MCF 10A (cell line): ENCODE data around the gene EPN2. TPM values are rescaled to one million over a fixed set of nuclear protein-coding genes. Genes with fewer than 3 reads are reported as not detected.

ENCODE experiments used
- BruUV-seq: library from RNA; stranded (reverse); fragments of 400-500 nt; replicated peaks from 2 replicates; lab custom pipeline; 2021; lab: Mats Ljungman, UMichigan
- CTCF ChIA-PET: fragments of 300-600 bp; sonication (Branson Sonifier 250); formaldehyde crosslinking; extraction: SDS; loops from one replicate; lab custom pipeline; 2021; ENCODE audit warnings: antibody characterized with exemption, inconsistent platforms; lab: Yijun Ruan, JAX
- POLR2A ChIA-PET: fragments of 300-600, 350-650 bp; sonication (Branson Sonifier 250); formaldehyde crosslinking; extraction: SDS; loops from one replicate; lab custom pipeline; 2020; ENCODE audit warnings: antibody characterized with exemption, inconsistent platforms; lab: Yijun Ruan, JAX
- DNase-seq: peaks from one replicate; pipeline ENCODE4 v3.0.0-alpha.2; 2018; ENCODE audit not compliant: unreplicated experiment
- H3K27ac Mint-ChIP-seq: one replicate; pipeline ENCODE4 v1.8.0; 2022; ENCODE audit warnings: mild to moderate bottlenecking, low read depth, mixed read lengths; ENCODE audit not compliant: unreplicated experiment
- H3K27me3 Mint-ChIP-seq: one replicate; pipeline ENCODE4 v1.8.0; 2022; ENCODE audit warnings: mixed read lengths; ENCODE audit not compliant: insufficient read depth, unreplicated experiment
- H3K36me3 Mint-ChIP-seq: one replicate; pipeline ENCODE4 v1.8.0; 2022; ENCODE audit warnings: mild to moderate bottlenecking, moderate library complexity, mixed read lengths; ENCODE audit not compliant: insufficient read depth, unreplicated experiment
- H3K4me1 Mint-ChIP-seq: one replicate; pipeline ENCODE4 v1.8.0; 2022; ENCODE audit warnings: mixed read lengths; ENCODE audit not compliant: insufficient read depth, unreplicated experiment
- H3K4me3 Mint-ChIP-seq: one replicate; pipeline ENCODE4 v1.8.0; 2022; ENCODE audit warnings: mild to moderate bottlenecking, moderate library complexity, mixed read lengths; ENCODE audit not compliant: unreplicated experiment
- H3K9me3 Mint-ChIP-seq: one replicate; pipeline ENCODE4 v1.8.0; 2022; ENCODE audit warnings: mixed read lengths; ENCODE audit not compliant: unreplicated experiment
- CTCF ChIP-seq: fragments of 200-600 bp; IDR thresholded peaks from one replicate; pipeline ENCODE4 v1.8.0; 2022; ENCODE audit warnings: antibody characterized with exemption, mild to moderate bottlenecking; ENCODE audit not compliant: unreplicated experiment
- intact Hi-C: fragments of 100-400 bp; cut with micrococcal nuclease; formaldehyde crosslinking; loops from 2 replicates; pipeline ENCODE4 v1.14.1; 2022
- total RNA-seq: library from RNA; stranded (reverse); gene quantifications from 2 replicates; pipeline ENCODE4 v1.2.3, GENCODE V29; 2022

The EPN2 gene
- total RNA-seq, 1 experiment from 2014 or later, result 35.1 TPM

DNA sequence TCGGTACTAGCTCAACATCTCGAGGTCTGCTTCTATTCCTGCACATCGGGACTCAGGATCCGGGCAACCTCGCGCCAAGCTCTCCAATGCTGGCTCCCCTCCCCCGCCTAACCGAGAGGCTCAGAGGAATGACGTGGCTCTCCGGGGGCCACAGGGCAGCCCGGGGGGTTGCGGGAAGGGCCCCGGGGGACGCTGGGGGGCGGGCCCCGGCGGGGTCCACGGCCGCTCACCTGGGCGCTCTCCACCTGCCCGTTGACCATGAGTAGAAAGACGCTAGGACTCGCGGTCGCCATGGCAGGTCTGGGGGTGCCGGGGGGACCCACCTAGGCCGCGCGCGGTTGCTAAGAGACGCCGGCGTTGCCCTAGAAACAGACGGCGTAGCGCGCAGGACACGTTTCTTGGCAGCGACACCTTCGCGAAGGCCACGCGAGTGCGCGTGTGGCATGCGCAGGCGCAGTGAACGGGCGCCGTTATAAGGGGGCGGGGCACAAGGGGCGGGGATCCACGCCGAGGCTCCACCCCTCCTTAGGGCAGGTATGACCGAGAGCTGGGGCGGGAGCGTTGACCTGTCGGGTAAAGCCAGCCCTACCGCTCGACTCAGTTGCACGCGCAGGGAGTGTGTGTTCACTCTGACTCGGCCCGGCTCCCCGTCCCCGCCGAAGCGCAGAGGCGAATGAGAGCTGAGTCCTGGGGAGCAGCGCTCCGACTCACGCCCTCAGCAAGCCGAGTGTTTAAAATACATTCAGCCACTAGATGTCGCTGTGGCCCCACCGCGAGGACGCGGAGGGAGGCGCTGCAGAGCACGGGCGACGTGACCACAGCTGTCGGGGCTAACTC is 125.3 kb downstream of the EPN2 start, which contains the start of gene B9D1:
Gene B9D1 (minus strand): TSS at position 447 of the 837 bp plus-strand sequence. CDS start 154 bp downstream, at position 293.
- Mint-ChIP-seq H3K36me3 (peaks cover 14% of the 10 kb centered on the region), H3K27ac (peak within 1 kb of the TSS; percentile 89), H3K4me3 (peak within 1 kb of the TSS; percentile 78), H3K9me3 (no peaks in the 10 kb centered on the region), H3K4me1 (peaks cover 14% of the 10 kb centered on the region), H3K27me3 (no peaks in the 10 kb centered on the region)
- TF ChIP-seq CTCF, result peak; percentile 97
- DNase-seq, result peak; percentile 90
- POLR2A ChIA-PET, result interaction anchor here (0.6 to 5.9 kb wide), 14 partner anchors 9 to 404 kb away, joined by 3 to 61 read pairs (median 4); partner anchors contain the start of genes ALDH3A2 and MAPK7
- intact Hi-C loops, result loop anchor here (1.0 to 5.0 kb wide), 5 partner anchors 85 to 404 kb away; partner anchors contain the start of gene ALDH3A2
- no TSS peak for BruUV-seq
- CTCF ChIA-PET, result interaction anchor here (0.5 to 9.7 kb wide), 40 partner anchors 8 to 404 kb away, joined by 3 to 147 read pairs (median 4); partner anchors contain the start of genes ALDH3A2 and MAPK7

- Mint-ChIP-seq H3K27me3 (no peaks in the 10 kb centered on the region), H3K4me1 (peaks cover 14% of the 10 kb centered on the region), H3K9me3 (no peaks in the 10 kb centered on the region), H3K4me3 (peak overlapping the region; percentile 78), H3K36me3 (peaks cover 12% of the 10 kb centered on the region), H3K27ac (peak overlapping the region; percentile 89)
- CTCF ChIA-PET, result interaction anchor here (0.7 to 9.7 kb wide), 33 partner anchors 9 to 403 kb away, joined by 3 to 147 read pairs (median 4); partner anchors contain the start of genes ALDH3A2 and MAPK7
- intact Hi-C loops, result loop anchor here (1.0 to 5.0 kb wide), 4 partner anchors 145 to 404 kb away; partner anchors contain the start of gene ALDH3A2
- DNase-seq, result no peak
- POLR2A ChIA-PET, result interaction anchor here (0.6 to 5.9 kb wide), 11 partner anchors 9 to 365 kb away, joined by 3 to 61 read pairs (median 4); partner anchors contain the start of genes ALDH3A2 and MAPK7
- BruUV-seq, result no TSS peak
- TF ChIP-seq CTCF, result no peak
These were observed 125.9 kb downstream of the EPN2 start for GRCh38 chr17:19363114-19363438.

- Mint-ChIP-seq H3K36me3 (peaks cover 8% of the 10 kb centered on the region), H3K27ac (no peak overlapping the region), H3K9me3 (no peaks in the 10 kb centered on the region), H3K4me3 (peak overlapping the region; percentile 78), H3K4me1 (peaks cover 14% of the 10 kb centered on the region), H3K27me3 (no peaks in the 10 kb centered on the region)
- TF ChIP-seq CTCF, result no peak
- no peak for DNase-seq
- CTCF ChIA-PET, result interaction anchor here (0.7 to 9.7 kb wide), 27 partner anchors 9 to 403 kb away, joined by 3 to 147 read pairs (median 5); partner anchors contain the start of genes ALDH3A2 and MAPK7
- POLR2A ChIA-PET, result interaction anchor here (0.8 to 5.9 kb wide), 7 partner anchors 10 to 364 kb away, joined by 4 to 61 read pairs (median 5); partner anchors contain the start of gene MAPK7
- BruUV-seq, result no TSS peak
- intact Hi-C loops, result loop anchor here (1.0 to 5.0 kb wide), 4 partner anchors 145 to 403 kb away; partner anchors contain the start of gene ALDH3A2
These were observed 126.4 kb downstream of the EPN2 start for GRCh38 chr17:19363460-19364035.
